Medulla oblongata (tissue), 1 donor: ENCODE data around the gene NR4A2.
"Not testable (repeated sequence)": the region's sequence is repeated elsewhere in the genome, so short reads cannot be mapped to it uniquely, and the experiment has no call there.

Experiments
- DNase-seq: peaks from one replicate; pipeline ENCODE4 v3.0.0-alpha.2; 2015; ENCODE audit errors: extremely low spot score

NR4A2 gene

DNA sequence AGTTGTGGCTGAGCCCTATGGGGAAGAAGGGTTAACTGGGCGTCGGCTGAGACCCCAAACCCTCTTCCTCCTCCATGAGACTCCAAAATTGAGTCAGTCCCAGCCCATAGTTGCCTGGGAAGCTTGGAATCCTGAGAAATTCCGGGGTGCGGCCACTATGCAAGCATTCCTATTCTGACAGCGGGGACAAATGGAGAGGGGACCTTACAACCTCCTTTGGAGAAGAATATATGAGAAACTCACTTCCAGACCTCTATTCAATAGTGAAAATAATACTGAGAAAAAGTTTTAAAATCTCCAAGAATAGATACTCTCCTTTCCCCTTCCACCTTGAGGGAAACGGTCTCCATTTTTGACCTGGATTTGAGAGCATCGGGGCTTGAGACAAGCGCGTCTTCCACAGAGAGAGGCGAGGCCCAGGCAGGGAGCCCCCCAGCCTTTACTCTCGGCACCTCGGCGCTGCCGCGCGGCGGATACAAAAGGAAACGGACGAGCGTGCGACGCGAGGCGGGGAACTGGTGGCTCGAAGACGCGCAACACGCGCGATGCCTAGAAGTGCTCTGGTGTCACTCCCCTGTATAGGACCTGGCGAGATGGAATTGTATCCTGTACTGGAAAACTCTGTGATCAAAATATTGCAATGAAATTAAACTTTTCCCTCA, 11.1 kb downstream of the NR4A2 start:
- peak; percentile 8 for DNase-seq

DNA sequence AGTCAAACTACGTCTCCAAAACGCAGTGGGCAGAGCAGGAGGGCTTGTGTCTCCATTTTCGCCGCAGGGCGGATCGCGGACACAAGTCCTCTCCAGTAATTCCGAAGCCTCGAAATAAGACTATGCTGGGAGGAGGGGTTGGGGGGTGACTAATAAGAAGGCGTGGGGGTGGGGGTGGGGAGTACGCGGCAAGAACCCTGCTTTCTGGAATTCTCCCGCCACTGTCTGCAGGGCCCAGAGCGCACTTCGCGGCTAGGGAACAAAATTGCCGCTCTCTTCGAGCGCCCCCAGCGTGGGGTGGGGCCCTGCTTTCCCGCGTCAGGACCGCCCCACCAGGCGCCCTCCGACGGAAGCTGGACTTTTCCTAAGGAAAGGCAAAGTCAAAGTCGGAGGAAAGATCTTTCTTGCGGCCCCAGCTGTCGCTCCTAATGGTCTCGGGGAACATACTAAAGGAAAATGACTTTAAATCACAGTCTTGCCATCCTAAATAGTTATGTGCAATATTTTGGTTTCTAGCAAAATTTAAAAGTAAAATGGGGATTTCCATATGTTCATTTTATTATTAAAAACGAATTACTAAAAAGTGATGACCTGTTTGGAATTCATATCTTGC, 11.9 kb downstream of the NR4A2 start:
- no peak for DNase-seq

DNA sequence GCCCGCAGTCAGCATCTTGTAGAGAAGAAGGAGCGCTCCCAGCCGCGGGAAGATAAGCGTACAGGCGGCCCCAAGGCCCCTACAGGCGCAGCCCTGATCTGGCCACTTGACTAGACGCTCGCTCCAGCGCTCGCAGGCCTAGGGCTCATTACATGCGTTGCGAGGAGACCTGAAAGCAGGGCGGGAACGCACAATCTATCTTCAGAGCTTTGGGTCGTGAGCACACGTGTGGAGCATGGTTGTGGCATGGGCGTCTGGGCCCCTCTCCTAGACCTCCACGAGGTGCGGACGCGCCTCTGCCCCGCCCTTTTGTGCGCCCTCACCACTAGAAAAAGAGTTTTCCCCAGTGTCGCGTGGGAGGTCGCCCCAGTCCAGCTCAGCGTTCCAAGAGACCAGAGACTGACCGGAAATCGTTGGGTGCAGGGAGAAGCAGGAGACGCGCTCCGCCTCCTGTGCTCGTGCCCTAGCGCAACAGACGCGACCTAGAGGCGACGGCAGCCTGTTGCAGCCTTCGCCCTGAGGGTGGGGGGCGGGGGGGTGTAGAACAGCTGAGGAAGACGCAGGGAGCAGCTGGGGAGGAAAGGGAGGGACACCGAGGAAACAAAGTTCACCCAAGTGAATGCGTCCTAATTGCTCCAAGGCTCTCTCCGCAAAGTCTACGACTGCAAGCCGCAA, 12.6 kb downstream of the NR4A2 start:
- peak; percentile 3 for DNase-seq

DNA sequence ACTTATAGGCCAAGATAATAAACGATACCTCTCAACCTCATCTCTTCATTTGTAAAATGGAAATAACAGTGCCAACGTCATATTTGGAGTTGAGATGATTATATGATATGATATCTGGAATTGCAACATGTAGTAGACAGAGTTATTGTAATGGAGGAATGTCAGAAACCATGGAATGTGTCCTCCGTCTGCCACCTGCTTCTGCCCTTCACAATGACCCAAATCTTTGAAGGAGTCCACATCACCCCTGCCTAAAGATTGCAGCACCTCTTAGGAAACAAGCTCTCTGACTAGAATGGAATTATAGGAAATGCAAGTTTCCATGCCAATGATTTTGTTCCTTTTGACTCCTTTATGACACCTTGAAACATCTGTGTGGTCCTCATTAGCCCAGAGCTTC, 14.9 kb downstream of the NR4A2 start:
- no peak for DNase-seq

DNA sequence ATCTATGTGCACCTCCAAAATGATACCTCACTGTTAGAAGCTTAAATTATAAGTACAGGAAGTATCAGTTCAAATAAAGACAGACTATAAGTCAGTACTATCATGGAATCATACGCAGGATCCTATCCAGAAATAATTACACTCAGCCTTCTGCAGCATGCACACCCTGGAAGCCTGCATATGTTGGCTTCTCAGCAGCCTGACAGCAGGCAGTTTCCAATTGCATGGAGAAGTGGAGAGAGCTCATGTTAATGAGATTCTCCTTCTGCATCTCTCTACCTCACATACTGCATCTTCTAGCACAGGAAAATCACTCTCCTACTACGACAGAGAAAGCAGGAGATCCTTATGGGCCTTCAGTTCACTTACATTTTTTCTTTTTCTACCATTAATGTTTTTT, 20.5 kb downstream of the NR4A2 start:
- no peak for DNase-seq

DNA sequence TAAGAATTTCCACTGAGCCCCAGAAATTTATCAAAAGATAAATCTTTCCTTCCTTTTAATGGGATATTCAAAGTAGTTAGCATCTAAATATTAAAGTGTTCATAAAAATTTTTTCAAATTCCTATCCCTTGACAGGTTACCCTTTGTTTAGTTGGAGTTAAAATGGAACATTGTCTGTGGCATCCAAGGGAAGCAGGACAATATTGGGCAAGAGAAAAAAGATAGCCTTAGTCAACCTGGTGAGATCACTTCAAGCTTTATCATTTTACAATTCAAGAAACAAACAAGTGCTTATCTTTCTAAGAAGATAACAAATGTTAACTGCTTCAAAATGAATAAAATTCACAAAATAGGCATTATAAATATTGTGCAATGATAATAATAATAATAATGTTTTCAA, 21.7 kb downstream of the NR4A2 start:
- DNase-seq = no peak

DNA sequence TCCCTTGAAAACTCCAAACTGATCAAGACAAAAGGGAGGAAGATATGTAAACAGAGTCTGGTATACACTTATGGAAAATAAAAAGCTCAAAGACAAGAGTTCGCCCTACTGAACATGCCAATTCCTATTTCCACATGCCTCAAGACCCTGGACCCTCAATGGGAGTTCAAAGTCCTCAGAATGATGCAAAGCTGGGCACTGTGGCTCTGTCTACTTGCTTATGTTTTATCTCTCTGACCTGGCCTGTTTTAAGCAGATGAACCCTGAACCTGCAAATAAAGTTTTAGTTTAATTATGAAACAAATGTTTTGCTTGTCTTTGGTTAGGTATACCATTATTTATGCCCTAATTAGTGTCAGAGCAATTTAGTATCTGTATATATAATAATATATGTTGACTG, 22.6 kb downstream of the NR4A2 start:
- no peak for DNase-seq

DNA sequence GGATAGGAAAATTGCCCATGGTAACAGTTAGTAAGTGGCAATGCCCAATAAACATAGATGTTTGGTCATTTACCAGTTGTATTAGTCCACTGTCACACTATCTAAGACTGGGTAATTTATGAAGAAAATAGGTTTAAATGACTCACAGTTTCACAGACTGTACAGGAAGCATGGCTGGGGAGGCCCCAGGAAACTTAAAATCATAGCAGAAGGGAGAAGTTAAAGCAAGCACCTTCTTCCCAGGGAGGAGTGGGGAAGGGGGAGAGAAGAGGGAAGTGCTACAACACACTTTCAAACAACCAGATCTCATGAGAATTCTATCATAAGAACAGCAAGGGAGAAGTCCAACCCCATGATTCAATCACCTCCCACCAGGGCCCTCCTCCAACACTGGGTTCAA, 23.4 kb downstream of the NR4A2 start:
- no peak for DNase-seq

DNA sequence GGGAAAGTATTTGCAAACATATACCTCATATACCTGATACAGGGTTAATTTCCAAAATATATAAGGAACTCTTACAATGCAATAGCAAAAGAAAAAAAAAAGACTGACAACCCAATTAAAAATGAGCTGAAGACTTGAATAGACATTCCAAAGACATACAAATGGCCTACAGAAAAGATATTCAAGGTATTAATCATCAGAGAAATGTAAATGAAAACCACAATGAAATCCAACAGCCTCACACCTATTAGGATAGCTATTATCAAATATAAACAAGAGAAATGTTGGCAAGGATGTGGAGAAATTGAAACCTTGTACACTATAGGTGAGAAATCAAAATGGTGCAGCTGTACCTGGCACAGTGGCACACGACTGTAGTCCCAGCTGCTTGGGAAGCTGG, 25.7 kb downstream of the NR4A2 start:
- DNase-seq = no peak

DNA sequence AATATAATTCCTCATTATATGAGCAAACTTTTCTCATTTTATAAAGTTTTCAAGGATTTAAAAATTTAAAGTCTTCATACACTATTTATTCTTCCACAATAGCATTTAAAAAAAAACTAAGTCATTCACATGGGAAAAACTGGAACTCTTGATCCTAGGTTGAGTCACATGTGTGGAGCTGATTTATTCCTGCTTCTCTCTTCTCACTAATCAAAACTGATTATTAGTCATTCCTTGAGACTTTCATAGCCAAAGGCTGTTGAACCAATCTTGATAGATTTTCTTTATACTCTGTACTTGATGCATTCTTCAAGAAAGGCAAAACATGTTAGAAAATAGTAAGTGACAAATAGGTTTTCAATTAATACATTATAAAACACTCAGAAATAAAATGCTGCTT, 27.4 kb downstream of the NR4A2 start:
- no peak for DNase-seq

DNA sequence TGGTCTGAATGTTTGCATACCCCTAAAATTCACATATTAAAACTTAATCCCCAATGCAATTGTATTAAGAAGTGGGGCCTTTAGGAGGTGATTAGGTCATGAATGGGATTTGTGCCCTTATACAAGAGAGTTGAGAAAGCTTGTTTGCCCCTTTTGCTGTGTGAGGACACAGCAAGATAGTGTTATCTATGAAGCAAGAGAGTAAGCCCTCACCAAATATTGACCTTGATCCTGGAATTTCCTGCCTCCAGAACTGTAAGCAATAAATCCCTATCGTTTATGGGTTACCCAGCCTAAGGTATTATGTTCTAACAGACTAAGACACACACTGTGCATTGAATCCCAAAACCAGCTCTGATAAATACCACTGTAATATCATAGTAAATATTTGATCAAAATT, 32.2 kb downstream of the NR4A2 start:
- no peak for DNase-seq

DNA sequence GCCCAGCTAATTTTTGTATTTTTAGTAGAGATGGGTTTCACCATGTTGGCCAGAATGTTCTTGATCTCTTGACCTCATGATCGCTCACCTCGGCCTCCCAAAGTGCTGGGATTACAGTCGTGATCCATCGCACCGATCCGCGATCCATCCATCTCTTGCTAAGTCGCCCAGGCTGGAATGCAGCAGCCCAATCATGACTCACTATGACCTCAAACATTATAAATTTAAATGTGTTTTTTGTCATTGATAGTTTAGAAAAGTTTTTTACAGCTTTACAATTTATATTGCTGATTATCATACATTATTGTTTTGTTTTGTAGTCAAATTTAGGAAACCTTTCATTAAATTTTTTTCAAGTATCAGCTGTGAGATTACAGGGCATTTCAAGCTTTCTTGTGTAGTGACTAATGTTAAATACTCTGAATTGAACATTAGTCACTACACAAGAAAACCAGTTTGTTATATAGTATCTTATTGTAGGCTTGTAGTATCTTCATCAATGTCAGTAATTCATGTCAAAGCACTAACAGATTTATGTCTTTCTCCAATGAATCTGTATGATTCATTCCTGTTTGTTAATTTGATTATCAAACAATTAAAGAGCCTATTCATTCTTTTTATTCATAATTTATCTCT, 37.5 kb downstream of the NR4A2 start:
- DNase-seq = no peak

DNA sequence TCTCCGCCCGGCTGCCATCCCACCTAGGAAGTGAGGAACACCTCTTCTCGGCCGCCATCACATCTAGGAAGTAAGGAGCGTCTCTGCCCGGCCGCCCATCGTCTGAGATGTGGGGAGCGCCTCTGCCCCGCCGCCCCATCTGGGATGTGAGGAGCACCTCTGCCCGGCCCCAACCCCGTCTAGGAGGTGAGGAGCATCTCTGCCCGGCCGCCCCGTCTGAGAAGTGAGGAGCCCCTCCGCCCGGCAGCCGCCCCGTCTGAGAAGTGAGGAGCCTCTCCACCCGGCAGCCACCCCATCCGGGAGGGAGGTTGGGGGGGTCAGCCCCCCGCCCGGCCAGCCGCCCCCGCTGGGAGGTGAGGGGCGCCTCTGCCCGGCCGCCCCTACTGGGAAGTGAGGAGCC, 39.1 kb downstream of the NR4A2 start:
- not testable (repeated sequence) for DNase-seq

DNA sequence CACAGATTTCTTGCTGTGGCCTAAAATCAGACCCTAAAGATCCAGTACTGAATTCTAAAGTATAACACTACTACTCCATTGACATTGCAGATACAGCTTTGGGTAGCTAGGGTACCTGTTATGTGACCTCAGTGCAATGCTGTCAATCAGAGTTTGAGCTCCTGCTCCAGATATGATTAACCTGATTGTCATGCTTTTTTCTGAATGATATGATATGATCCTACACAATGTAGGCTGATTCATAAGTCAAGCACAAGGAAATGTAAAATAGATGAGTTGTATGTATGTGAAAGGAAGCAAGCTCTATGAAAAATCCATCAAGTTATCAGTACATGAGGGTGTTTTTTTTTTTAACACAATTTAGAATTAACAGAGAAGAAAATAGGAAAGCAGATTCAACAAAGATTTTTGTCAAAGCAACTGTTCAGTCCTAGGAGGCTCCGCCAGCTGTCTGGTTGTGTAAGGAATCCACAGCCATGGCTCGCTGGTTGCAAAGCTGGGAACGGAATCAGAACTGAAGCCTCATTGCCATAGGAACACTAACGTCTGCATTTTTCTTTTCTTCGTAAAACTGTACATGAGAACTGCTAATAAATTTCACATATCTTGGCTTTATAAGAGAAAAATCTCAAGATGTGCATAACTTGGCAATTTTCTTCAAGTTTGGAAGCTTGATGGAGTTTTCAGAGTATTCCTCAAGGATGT, 52.9 kb downstream of the NR4A2 start:
- no peak for DNase-seq
